Prostate gland (tissue), 2 donors: ENCODE measurements around the gene ZG16. TPM values are rescaled to one million over a fixed set of nuclear protein-coding genes. Genes with fewer than 3 reads are reported as not detected.
A peak's percentile ranks its signal among the peaks of the same experiment; 100 is the strongest.

ENCODE experiments used
- DNase-seq: peaks from one replicate; pipeline ENCODE4 v3.0.0-alpha.2; 2019; ENCODE audit warnings: low spot score
- H3K27ac ChIP-seq, 2 donors: fragments of 200-600 bp; sonication (generic); 2 replicates each; pipeline ENCODE4 v1.5.1; 2017 to 2019
- H3K27me3 ChIP-seq: fragments of 200-600 bp; sonication (generic); replicated peaks from 2 replicates; pipeline ENCODE4 v1.5.1; 2019; ENCODE audit not compliant: insufficient read depth
- H3K36me3 ChIP-seq, 2 donors: fragments of 200-600 bp; sonication (generic); 1 replicate in 1 of 2; 2 replicates in 1 of 2; pipeline versions ENCODE4 v1.5.1 to v1.8.1; 2017 to 2019
- H3K4me1 ChIP-seq: fragments of 200-600 bp; sonication (generic); replicated peaks from 2 replicates; pipeline ENCODE4 v1.5.1; 2019
- H3K4me3 ChIP-seq, 2 donors: fragments of 200-600 bp; sonication (generic); 2 replicates each; pipeline ENCODE4 v1.5.1; 2017 to 2019
- H3K9me3 ChIP-seq: fragments of 200-600 bp; sonication (generic); 2 replicates; pipeline ENCODE4 v1.5.1; 2017
- POLR2A ChIP-seq: fragments of 450-650 bp; IDR thresholded peaks from one replicate; pipeline ENCODE4 v1.6.1; 2016; ENCODE audit warnings: antibody characterized with exemption, mild to moderate bottlenecking
- POLR2AphosphoS5 ChIP-seq: sonication (generic); formaldehyde crosslinking; IDR thresholded peaks from one replicate; pipeline ENCODE4 v1.6.1; 2017; ENCODE audit warnings: antibody characterized with exemption
- WGBS: methylation state at CpG from one replicate; pipeline ENCODE4 v1.1.5; 2018; 5-methylcytosine and 5-hydroxymethylcytosine counted together
- intact Hi-C: fragments of 100-400 bp; cut with DNase I; formaldehyde crosslinking; loops from one replicate; pipeline ENCODE4 v1.14.2; 2022
- total RNA-seq, 2 donors: library from RNA; depleted of rRNA; stranded (reverse); fragments of >200 nt; gene quantifications; one replicate each; pipeline ENCODE4 v1.1.0, GENCODE V29; 2016
- TF ChIP-seq, protein P1 (sequence below), 4 experiments: fragments of 200-600 bp in 2 of 4; fragments of 450-650 bp in 2 of 4; sonication (generic) in 2 of 4; IDR thresholded peaks; 1 replicate in 3 of 4; 2 replicates in 1 of 4; pipeline ENCODE4 v1.5.1; 2016 to 2019; ENCODE audit warnings: antibody characterized with exemption in 4 of 4, mild to moderate bottlenecking in 2 of 4, moderate library complexity in 2 of 4

The ZG16 gene
- total RNA-seq, 2 donors from 2014 or later, result not detected

DNA sequence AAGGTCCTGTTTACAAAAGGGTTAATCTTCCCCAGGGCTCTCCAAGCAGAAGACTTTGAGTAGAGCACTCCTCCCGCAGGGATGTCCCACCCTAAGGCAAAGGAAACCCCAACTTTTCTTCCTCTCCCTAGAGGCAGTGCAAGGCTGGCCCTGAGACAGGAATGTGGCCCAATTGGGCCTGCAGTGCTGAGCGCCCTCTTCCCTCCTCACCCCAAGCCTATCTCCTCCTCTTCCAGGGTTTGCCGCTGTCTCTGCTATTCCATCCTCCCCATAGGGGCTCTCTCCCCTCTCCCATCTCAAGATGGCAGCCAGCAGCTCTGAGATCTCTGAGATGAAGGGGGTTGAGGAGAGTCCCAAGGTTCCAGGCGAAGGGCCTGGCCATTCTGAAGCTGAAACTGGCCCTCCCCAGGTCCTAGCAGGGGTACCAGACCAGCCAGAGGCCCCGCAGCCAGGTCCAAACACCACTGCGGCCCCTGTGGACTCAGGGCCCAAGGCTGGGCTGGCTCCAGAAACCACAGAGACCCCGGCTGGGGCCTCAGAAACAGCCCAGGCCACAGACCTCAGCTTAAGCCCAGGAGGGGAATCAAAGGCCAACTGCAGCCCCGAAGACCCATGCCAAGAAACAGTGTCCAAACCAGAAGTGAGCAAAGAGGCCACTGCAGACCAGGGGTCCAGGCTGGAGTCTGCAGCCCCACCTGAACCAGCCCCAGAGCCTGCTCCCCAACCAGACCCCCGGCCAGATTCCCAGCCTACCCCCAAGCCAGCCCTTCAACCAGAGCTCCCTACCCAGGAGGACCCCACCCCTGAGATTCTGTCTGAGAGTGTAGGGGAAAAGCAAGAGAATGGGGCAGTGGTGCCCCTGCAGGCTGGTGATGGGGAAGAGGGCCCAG is 34.9 kb downstream of the ZG16 start:
- Histone ChIP-seq H3K4me1 (peaks cover 27% of the 10 kb centered on the region), H3K27me3 (no peaks in the 10 kb centered on the region), H3K4me3 (peak overlapping the region; percentile 44 to 52), H3K9me3 (no peaks in the 10 kb centered on the region), H3K36me3 (peaks cover 0 to 2% of the 10 kb centered on the region in 2 donors), H3K27ac (peak overlapping the region; percentile 91)
- 48% methylated on average over 9 of the region's 9 CpGs for WGBS
- intact Hi-C loops, result loop anchor here (5.0 kb wide), 1 partner anchor 184 kb away; the partner anchor contains the start of genes HIRIP3 and INO80E
- TF ChIP-seq POLR2AphosphoS5, result no peak
- no peak for TF ChIP-seq POLR2A
- TF ChIP-seq, protein P1, sequence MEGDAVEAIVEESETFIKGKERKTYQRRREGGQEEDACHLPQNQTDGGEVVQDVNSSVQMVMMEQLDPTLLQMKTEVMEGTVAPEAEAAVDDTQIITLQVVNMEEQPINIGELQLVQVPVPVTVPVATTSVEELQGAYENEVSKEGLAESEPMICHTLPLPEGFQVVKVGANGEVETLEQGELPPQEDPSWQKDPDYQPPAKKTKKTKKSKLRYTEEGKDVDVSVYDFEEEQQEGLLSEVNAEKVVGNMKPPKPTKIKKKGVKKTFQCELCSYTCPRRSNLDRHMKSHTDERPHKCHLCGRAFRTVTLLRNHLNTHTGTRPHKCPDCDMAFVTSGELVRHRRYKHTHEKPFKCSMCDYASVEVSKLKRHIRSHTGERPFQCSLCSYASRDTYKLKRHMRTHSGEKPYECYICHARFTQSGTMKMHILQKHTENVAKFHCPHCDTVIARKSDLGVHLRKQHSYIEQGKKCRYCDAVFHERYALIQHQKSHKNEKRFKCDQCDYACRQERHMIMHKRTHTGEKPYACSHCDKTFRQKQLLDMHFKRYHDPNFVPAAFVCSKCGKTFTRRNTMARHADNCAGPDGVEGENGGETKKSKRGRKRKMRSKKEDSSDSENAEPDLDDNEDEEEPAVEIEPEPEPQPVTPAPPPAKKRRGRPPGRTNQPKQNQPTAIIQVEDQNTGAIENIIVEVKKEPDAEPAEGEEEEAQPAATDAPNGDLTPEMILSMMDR (IDR thresholded peaks at IDR 0.05), result no peak
- no peak for DNase-seq

DNA sequence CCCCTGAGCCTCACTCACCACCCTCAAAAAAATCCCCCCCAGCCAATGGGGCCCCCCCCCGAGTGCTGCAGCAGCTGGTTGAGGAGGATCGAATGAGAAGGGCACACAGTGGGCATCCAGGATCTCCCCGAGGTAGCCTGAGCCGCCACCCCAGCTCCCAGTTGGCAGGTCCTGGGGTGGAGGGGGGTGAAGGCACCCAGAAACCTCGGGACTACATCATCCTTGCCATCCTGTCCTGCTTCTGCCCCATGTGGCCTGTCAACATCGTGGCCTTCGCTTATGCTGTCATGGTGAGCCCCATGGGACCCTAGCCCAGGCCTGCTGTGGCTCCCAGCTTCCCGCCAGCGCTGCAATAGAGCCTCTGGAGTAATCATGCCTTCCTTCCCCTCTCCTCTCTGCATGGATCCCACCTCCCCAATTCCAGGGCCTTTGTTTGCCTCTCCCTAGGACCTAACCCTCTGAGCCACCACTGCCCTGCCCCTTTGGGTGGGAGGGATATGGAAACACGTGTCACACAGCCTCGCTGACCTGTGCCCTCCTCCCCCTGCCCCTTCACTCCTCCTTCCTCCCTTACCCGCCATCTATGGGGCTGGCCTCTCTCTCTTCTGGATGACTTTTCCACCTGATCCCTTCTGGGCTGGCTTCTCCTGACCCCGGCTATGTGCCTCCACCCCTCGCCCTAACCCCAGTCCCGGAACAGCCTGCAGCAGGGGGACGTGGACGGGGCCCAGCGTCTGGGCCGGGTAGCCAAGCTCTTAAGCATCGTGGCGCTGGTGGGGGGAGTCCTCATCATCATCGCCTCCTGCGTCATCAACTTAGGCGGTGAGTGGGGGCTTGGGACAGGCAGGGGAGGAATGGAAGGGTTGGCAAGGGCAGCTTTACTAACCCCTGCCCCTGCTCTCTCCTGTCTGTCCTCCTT is 35.8 kb downstream of the ZG16 start:
- H3K27ac ChIP-seq, result peak overlapping the region in 1 of 2 donors; percentile 96

DNA sequence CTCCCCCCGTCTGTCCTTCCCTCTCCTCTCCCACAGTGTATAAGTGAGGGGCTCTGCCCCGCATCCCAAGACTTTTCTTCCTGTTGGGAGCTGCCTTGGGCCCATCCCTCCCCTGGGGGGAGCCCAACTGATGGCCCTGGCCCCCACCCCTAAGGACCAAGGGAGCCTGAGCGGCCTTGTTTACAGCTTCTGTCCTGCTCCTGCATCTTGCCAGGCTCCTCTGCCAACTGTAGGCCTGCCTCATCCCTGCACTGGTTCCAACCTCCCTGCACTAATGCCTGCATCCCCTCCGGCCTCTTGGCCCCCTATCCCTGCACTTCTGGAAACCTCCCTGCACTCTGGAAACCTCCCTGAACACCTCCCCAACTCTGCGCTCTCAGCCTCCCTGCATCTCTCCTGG is 36.5 kb downstream of the ZG16 start:
- intact Hi-C loops, result loop anchor here (5.0 kb wide), 1 partner anchor 183 kb away; the partner anchor contains the start of genes HIRIP3 and INO80E
- Histone ChIP-seq H3K27me3 (no peaks in the 10 kb centered on the region), H3K36me3 (peaks cover 0 to 2% of the 10 kb centered on the region in 2 donors), H3K4me1 (peaks cover 17% of the 10 kb centered on the region), H3K27ac (peak overlapping the region in 1 of 2 donors; percentile 96), H3K4me3 (no peak overlapping the region), H3K9me3 (no peaks in the 10 kb centered on the region)
- DNase-seq, result no peak
- 65% methylated on average over 5 of the region's 5 CpGs for WGBS
- no peak for TF ChIP-seq POLR2A
- no peak for TF ChIP-seq POLR2AphosphoS5
- TF ChIP-seq, protein P1 (IDR thresholded peaks at IDR 0.05), result no peak

More for the DNA sequence above, 35.8 kb downstream of the ZG16 start:
- TF ChIP-seq POLR2AphosphoS5, result no peak
- TF ChIP-seq, protein P1 (IDR thresholded peaks at IDR 0.05), result no peak
- no peak for TF ChIP-seq POLR2A
- Histone ChIP-seq H3K4me3 (no peak overlapping the region), H3K4me1 (peaks cover 24% of the 10 kb centered on the region), H3K27me3 (no peaks in the 10 kb centered on the region), H3K36me3 (peaks cover 0 to 2% of the 10 kb centered on the region in 2 donors), H3K9me3 (no peaks in the 10 kb centered on the region)
- DNase-seq, result no peak
- intact Hi-C loops, result loop anchor here (5.0 kb wide), 1 partner anchor 183 kb away; the partner anchor contains the start of genes HIRIP3 and INO80E
- 68% methylated on average over 24 of the region's 24 CpGs for WGBS

DNA sequence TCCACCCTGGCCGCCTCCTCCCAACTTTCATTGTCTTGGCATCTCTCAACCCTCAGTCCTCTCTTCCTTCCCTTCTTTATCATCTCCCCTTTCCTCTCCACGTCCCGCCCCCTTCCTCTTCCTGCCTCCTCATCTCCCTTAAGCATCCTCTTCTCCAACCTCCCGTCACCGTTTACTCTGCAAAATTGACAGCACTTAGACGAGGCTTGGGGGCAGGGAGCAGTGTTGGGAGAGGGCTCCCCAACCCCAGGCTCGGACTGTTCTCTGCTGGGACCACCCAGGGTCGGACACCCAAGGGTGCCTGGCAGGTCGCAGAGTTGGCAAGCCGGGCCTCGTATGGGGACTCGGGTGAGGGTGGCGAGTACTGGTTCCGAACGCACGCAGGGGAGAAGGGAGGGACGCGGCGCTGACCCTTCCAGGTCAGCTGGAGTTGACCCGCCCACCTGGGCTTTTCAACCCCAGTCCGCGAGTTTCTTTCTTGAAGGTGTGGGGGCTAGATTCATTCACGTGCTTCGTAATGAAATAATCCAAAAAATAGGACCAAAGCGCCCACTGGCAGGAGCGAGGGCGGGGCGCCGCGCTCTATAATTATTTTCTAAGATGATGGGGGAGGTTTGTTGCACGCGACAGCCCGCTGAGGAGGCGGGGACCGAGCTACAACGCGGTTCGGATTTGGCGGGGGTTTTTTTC is 37.1 kb downstream of the ZG16 start:
- no peak for DNase-seq
- H3K4me3 ChIP-seq, result peak overlapping the region; percentile 63 to 77
- no peaks in the 10 kb centered on the region for H3K9me3 ChIP-seq
- no peaks in the 10 kb centered on the region for H3K27me3 ChIP-seq
- TF ChIP-seq POLR2A (no peak), POLR2AphosphoS5 (no peak)
- peak overlapping the region; percentile 96 to 98 for H3K27ac ChIP-seq
- WGBS, result 6% methylated on average over 38 of the region's 39 CpGs
- intact Hi-C loops, result loop anchor here (5.0 kb wide), 1 partner anchor 47 kb away; the partner anchor contains the start of gene CDIPT
- no peaks in the 10 kb centered on the region for H3K36me3 ChIP-seq
- H3K4me1 ChIP-seq, result peaks cover 12% of the 10 kb centered on the region
